ENCODE measurements around the gene NACC1. TPM values are rescaled to one million over a fixed set of nuclear protein-coding genes. Genes with fewer than 3 reads are reported as not detected.

Gene NACC1
- polyA plus RNA-seq, 2 of the 4 experiments (the other 2 are of a cell fraction): 26.1 to 37.9 TPM

GRCh38 chr19:13152974-13153568, 35.0 kb downstream of the NACC1 start (continued):
- TF ChIP-seq USF2 (IDR thresholded peaks at IDR 0.05) (peak; percentile 26; the same call in 1 of the 2 replicates), POLR2A (IDR thresholded peaks at IDR 0.05; ENCODE audit: low read length) (peak; percentile 99), MAZ (IDR thresholded peaks at IDR 0.05; ENCODE audit: borderline replicate concordance, low read depth, low read length) (peak; percentile 50; the same call in 1 of the 2 replicates), HES2 (IDR thresholded peaks at IDR 0.05) (no peak), TP53 (CRISPR knock-in tag; IDR thresholded peaks at IDR 0.05) (no peak; the same call in 1 of the 2 replicates), HOXA7 (CRISPR knock-in tag; IDR thresholded peaks at IDR 0.05) (0 out of 2 replicates have a peak, but pooled peaks have one; percentile 15), MYC (IDR thresholded peaks at IDR 0.05; ENCODE audit: borderline replicate concordance, low read length) (0 out of 2 replicates have a peak, but pooled peaks have one; percentile 45), REST (IDR thresholded peaks at IDR 0.05) (peak; percentile 54; the same call in 1 of the 2 replicates), RAD21 (conservative IDR thresholded peaks at IDR 0.05 in 1 of 2, IDR thresholded peaks at IDR 0.05 in 1 of 2) (peak; percentile 5 to 16; a peak in 1 of 5 replicates), CBX8 (IDR thresholded peaks at IDR 0.05) (no peak), FOSL2 (IDR thresholded peaks at IDR 0.05) (no peak), FOSL2 (CRISPR knock-in tag; IDR thresholded peaks at IDR 0.05) (peak; percentile 45; the same call in 1 of the 2 replicates), CTCF (IDR thresholded peaks at IDR 0.05) (no peak), HOXB13 (CRISPR knock-in tag; IDR thresholded peaks at IDR 0.05; ENCODE audit: low read depth) (no peak), ZNF302 (CRISPR knock-in tag; IDR thresholded peaks at IDR 0.05) (no peak), ATOH8 (CRISPR knock-in tag; IDR thresholded peaks at IDR 0.05; ENCODE audit: low read depth) (no peak), JUN (IDR thresholded peaks at IDR 0.05) (peak; percentile 94 to 97)

GRCh38 chr19:13153569-13154240, 35.6 kb downstream of the NACC1 start:
- WGBS (ENCODE audit: missing lambda C conversion rate): 0% methylated on average over 32 of the region's 69 CpGs
- TF ChIP-seq ZNF302 (CRISPR knock-in tag; IDR thresholded peaks at IDR 0.05): no peak
- TF ChIP-seq SMC3 (IDR thresholded peaks at IDR 0.05): no peak
- TF ChIP-seq JUN (IDR thresholded peaks at IDR 0.05): peak in 1 of 2 experiments; percentile 22; a peak in 1 of 5 replicates
- no peak for TF ChIP-seq POLR2A (IDR thresholded peaks at IDR 0.05; ENCODE audit: low read length)
- no peak for TF ChIP-seq NR3C1 (IDR thresholded peaks at IDR 0.05)
- no peak for TF ChIP-seq RARB (CRISPR knock-in tag; IDR thresholded peaks at IDR 0.05)
- TF ChIP-seq USF2 (IDR thresholded peaks at IDR 0.05): 0 out of 2 replicates have a peak, but pooled peaks have one; percentile 0
- TF ChIP-seq PHF8 (IDR thresholded peaks at IDR 0.05; ENCODE audit: borderline replicate concordance, low read depth): no peak
- no peak for TF ChIP-seq REST (IDR thresholded peaks at IDR 0.05)
- no peak for TF ChIP-seq EHMT2 (IDR thresholded peaks at IDR 0.05; ENCODE audit: low read depth)
- DNase-seq (ENCODE audit: low read depth in 1 of 2, low spot score in 1 of 2) (no peak), ATAC-seq (no peak), FAIRE-seq (no peak)
- ChIA-PET POLR2A (interaction anchor here (0.6 to 3.2 kb wide), 8 partner anchors 9 to 177 kb away, joined by 4 to 72 read pairs (median 21); partner anchors contain the start of gene NACC1), CTCF (interaction anchor here (1.3 to 2.3 kb wide), 4 partner anchors 10 to 188 kb away, joined by 4 to 10 read pairs (median 6); no protein-coding TSS in a partner anchor)
- Histone ChIP-seq H3K4me1 (peaks cover 17% of the 10 kb centered on the region), H3K9me3 (no peaks in the 10 kb centered on the region), H3K4me3 (peak overlapping the region; percentile 98), H3K27ac (peak overlapping the region; percentile 94 to 99), H3K4me2 (peak overlapping the region; percentile 82)
